Cardiac septum (tissue), 1 donor: ENCODE data around the gene MTMR3. TPM values are rescaled to one million over a fixed set of nuclear protein-coding genes. Genes with fewer than 3 reads are reported as not detected.

ENCODE experiments used
- DNase-seq: peaks from one replicate; pipeline ENCODE4 v3.0.0-alpha.2; 2020; ENCODE audit warnings: low spot score
- intact Hi-C: fragments of 100-400 bp; cut with DNase I; formaldehyde crosslinking; loops from one replicate; pipeline ENCODE4 v1.14.0; 2022
- total RNA-seq: library from RNA; stranded (reverse); fragmentation: NEBNext Ultra II Directional; extraction: Animal tissue kit (Norgen Biotek cat#: 25700); gene quantifications from one replicate; pipeline ENCODE4 v1.2.1, GENCODE V29; 2021
- donor health status: DM: no; HTN: no; CAD: no.

Gene MTMR3
- total RNA-seq, 1 donor from 2014 or later = 45.9 TPM

DNA sequence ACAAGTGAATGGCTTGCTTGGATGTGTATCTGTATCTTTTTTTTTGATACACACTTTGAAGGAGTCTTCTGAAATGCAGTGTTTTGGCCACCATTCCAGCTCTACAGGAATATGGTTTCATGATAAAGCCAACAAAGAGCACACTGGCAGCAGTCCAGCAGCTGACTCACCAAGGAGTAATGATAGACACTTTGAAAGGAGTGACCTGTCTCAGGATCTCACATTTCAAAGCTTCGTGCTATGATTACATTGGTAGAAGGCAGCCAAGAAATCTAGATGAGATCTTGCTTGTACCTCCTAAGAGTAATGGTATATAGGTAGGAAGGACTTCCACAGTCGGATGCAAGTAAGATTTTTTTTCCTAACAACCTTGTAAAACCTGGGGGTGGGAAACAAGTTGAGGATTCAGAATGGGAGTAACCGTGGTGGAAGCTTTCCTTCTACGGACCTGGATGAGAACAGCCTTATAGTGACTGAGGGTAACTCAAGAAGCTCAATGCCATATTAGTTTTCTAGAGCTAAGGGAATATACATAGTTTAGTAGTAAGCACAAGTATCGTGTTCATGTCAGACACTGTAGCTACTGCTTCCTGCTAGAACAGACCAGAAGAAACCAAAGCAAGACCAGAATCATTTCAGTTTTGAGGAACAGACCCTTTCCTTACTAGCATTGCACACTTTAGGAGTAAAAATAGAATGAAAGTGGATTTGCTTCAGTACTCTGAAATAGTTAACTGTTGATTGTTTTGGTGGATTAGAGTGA lies 25.0 kb downstream of the MTMR3 start:
- peak; percentile 88 for DNase-seq
- intact Hi-C loops = no loop called here

DNA sequence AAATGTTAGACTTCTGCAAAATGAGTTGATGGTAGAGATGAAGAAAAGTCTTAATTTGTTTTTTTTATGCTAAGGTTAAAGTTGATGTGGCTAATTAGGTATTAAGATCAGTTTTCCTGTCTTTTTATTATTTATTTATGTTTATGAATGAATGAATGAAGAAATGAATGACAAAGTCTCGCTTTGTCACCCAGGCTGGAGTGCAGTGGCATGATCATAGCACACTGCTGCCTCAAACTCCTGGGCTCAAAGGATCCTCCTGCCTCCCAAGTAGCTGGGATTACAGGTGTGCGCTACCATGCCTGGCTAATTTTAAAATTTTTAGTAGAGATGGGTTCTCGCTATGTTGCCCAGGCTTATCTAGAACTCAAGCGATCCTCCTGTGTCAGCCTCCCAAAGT lies 29.2 kb downstream of the MTMR3 start:
- DNase-seq = no peak
- intact Hi-C loops = no loop called here

DNA sequence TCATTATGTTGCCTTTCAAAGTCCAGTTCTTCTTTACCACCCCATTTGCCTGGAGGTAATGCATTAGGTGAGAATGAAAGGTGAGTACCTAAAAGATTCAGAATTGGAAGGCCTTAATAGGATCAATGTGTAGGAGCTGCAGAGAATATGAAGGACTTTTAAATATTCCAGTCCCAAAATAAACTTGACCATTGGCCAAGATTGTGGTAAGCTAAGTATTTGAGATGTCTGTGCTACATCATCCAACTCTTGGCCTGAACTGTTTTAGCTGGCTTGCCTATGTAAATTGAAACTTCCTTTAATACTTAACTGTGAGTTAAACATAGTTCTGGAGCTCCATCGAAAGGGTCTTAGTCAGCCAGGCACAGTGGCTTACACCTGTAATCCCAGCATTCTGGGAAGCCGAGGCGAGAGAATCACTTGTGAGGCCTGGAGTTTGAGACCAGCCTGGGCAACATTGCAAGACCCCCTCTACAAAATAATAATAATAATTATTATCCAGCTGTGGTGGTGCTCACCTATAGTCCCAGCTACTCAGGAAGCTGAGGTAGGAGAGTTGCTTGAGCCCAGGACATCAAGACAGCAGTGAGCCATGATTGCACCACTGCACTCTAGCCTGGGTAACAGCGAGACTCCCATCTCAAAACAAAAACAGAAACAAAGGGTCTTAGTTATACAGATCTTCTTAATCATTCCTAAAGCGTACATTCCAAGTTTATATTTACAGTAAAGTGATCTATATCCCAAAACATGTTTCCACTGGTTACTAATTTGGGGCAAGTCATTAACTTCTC lies 29.8 kb downstream of the MTMR3 start:
- no peak for DNase-seq
- intact Hi-C loops = no loop called here

DNA sequence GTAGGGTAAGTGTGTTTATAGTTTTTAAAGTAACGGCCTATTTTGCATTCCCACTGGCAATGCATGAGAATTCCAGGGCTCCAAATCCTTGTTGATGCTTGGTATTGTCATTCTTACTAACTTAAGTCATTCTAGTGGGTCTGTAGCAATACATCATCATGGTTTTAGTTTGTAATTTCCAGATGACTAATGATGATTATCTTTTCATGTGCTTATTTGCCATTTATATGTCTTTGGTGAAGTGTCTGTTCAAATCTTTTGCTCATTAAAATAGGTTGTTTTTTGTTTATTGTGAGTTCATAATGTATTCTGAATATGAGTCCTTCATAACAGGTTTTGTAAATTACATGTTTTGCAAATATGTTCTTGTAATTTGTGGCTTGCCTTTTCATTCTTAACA lies 31.2 kb downstream of the MTMR3 start:
- intact Hi-C loops = no loop called here
- DNase-seq = no peak

DNA sequence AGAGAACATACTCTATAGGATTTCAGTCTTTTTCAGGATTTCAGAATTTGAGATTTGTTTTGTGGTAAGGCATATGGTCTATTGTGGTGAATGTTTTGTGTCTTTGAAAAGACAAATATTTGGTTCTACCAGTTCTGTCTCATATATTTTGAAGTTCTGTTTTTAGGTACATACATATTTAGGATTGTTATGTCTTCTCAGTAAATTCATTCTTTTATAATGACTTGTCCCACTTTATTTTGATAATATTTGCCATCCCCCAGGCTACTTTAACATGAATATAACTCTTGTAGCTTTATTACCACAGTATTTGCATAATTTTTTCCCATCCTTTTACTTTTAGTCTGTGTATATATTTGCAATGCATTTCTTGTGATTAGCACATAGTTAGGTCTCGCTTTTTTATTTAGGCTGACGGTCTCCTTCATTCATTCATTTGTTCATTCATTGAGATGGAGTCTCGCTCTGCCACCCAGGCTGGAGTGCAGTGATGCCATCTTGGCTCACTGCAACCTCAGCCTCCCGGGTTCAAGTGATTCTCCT lies 32.1 kb downstream of the MTMR3 start:
- no peak for DNase-seq
- intact Hi-C loops = no loop called here

DNA sequence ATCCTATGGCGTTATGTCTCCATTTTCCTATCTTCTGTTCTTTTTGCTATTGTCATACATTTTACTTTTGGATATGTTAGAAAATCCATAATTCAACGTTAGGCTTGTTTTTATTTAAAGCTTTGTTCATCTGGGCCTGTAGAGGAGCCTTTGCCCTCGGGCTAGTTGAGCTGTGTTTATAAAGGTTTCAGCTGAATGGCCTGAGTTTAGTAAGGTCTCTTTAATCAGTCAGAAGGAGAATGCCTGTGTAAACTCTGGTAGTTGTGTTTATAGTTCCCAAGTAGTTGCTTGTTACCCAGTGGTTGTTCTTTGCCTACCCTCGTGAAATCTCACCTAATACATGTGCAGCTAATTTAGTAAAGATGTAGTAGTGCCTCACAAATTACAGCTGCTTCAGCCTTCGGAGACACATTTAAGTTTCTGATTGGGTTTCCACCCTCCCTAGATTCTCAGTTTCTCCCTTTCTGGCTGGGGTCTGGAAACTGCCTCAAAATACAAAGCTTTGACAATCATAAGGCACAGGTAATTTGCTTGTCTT lies 33.1 kb downstream of the MTMR3 start:
- DNase-seq = no peak
- intact Hi-C loops = no loop called here

DNA sequence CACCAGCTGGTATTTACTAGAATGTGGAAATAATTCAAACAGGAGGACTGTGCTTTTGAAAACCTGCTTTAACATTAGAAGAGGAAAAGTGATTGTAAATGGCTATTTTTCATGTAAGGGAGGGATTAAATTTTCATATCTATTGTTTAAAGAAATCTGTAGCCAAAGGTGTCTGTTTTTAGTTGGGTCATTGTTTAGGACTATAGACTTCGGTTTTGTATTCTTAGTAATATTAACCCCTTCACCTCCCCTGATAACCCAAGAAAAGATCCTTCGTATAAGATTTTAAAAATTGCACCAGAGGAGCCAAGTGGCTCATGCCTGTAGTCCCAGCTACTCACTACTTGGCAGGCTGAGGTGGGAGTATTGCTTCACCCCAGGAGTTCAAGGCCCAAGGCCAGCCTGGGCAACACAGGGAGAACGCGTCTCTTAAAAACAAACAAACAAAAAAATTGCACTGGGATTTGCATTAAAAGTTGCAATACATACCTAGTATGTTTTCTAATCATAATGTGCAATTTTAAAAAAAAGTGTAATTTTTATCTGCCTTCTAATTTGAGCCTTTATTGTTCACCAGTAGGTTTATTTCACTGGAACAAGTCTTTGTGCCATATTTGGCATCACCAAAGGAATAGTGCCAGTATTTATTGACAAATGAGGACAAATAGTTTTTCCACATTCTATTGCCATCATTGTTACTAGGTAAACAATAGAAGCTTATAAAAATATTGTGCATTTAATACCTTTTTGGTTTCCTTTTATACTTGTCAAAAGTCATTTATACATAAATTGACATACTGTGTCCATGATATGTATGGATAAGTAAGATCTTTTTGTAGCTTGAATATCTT lies 34.3 kb downstream of the MTMR3 start:
- intact Hi-C loops = no loop called here
- no peak for DNase-seq

DNA sequence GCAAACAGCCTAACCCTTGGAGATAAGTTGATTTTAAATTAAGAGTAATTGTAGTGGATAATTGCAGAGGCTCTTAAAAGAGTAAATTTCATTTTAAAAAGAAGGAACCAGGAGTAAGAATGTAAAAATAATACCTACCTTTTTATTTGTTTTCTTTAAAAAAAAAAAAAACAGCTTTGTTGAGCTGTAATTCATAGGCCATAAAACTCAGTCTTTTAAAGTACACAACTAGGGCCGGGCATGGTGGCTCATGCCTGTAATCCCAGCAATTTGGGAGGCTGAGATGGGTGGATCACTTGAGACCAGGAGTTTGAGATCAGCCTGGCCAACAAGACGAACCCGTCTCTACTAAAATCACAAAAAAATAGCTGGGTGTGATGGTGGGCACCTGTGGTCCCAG lies 42.4 kb downstream of the MTMR3 start:
- no peak for DNase-seq
- intact Hi-C loops = no loop called here

DNA sequence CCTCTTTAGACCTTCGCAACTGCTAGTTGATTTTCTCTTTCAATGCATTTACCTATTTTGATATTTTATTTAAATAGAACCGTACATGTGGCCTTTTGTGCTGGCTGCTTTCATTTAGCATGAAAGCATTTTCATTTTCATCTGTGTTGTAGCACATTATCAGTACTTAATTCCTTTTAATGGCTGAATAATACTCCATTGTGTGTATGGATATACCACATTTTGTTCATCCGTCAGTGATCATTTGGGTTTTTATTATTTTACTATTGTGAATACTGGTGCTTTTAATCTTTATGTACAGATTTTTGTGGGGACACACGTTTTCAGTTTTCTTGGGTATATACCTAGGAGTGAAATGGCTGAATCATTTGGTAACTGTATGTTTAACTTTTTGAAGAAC lies 43.1 kb downstream of the MTMR3 start:
- intact Hi-C loops = no loop called here
- no peak for DNase-seq

DNA sequence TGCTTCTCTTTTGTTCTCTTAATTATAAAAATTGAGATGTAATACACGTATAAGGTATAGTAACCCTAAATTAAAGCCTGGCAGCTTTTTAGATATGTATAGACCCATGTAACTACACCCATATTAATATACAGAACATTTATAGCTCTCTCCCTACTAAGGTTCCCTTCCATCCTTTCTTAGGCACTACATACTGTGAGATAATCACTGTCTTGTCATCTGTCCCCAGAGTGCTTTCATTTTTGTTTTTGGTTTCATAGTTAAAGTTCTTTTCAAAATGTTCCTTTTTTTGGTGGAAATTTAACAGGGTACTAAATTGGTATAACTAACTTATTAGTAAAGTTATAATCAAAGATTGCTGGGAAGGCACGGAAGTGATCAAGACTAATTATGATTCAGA lies 49.2 kb downstream of the MTMR3 start:
- intact Hi-C loops = no loop called here
- DNase-seq = no peak

DNA sequence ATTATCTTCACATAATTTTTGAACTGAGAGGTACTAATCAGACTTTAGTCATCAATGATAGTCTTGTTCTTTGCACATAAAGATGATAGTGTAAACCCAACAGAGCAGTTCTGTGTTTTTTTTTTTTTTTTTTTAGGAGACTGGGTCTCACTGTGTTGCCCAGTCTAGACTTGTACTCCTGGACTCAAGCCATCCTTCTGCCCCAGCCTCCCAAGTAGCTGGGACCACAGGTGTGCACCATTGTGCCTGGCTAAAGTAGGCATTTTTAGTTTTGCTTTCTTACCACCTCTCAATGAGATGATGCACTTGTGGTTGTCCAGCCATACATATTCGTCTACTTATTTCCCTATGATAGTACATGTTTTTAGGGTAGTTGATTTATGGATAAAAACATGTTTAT lies 50.6 kb downstream of the MTMR3 start:
- DNase-seq = no peak
- intact Hi-C loops = no loop called here

DNA sequence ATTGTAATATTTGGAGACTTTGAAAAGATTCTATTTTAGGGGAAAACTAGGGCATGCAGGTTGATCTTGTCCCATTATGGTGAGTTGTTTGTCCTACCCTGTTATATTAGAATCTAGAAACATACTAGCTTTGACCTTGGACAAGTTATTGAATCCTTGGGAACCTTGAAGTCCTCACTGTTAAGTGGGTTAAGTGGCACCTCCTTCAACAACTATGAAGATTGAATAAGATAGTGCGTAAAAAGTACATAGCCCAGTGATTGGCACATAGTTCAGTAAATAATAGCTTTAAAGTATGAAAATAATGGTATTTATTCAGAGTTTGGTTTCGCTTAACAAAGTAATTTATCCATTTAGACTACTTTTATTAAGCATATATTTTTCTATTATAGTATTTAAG lies 51.6 kb downstream of the MTMR3 start:
- DNase-seq = no peak
- intact Hi-C loops = no loop called here

DNA sequence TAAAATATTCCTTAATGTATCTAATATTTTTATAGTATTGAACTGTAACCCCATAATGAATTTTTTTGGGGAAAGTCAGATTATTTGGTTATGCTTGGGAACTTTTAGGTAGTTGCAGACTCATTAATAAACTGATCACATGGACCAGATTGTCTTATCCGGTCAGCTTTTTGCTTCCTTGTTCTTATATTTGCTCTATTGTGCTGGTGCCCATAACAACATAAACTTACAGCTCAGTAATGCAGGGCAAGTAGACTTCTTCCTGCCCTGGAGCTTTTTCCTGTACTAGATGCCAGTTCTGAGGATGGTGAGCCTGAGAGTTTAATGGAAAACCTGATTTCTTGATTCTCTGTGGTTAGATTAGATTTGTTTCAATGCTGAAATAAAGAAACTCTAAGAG lies 53.2 kb downstream of the MTMR3 start:
- DNase-seq = no peak
- intact Hi-C loops = no loop called here

DNA sequence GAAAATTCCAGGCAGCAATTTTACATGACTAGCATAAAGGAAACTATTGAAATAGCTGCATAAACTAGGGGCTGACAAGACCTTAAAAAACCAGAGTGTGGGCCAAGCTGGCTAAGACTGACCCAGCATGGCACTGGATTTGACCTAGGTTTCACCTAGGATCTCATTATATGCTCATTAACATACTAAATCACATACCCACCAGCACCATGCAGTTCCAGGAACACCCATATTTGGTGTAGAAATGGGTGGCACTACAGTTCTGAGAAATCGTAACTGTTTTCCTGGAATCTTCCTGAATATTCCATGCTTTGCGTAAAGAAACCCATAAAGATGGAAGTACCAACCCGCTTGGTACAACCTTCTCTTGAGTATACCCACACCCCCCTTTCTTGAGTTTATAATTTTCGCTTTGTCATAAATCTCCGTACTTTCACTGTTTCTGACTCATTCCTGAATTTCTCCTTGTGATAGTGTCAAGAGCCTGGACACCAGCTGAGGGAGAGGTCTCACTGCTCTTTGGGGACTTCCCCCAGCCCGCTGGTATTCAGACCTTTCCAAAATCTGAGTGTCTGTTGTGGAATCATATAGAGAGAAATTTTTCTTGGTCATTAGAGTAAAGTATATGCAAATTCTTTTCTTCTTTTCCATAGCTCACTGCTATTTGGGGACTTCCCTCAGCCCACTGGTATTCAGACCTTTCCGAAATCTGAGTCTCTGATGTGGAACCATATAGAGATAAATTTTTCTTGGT lies 55.1 kb downstream of the MTMR3 start:
- intact Hi-C loops = no loop called here

DNA sequence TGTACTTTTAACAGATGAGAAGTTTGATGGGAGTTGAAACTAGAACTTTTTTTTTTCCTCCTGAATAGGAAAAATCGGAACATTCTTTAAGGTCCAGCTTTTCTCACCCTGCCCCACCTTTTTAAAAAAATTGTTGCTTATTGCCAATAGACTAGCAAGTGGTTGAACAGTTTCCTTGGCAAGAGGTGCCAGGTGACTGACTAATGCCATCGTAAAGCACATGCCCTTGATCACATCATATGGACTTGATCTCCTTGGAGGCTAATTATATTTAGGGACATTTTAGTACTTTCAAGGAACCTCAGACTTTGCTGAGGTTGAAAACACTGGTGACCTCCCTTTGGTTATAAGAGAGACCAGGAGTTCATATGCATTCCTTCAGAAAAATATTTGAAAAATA lies 57.6 kb downstream of the MTMR3 start:
- DNase-seq = no peak
- intact Hi-C loops = no loop called here

More for the DNA sequence above, 55.1 kb downstream of the MTMR3 start:
- DNase-seq = no peak

DNA sequence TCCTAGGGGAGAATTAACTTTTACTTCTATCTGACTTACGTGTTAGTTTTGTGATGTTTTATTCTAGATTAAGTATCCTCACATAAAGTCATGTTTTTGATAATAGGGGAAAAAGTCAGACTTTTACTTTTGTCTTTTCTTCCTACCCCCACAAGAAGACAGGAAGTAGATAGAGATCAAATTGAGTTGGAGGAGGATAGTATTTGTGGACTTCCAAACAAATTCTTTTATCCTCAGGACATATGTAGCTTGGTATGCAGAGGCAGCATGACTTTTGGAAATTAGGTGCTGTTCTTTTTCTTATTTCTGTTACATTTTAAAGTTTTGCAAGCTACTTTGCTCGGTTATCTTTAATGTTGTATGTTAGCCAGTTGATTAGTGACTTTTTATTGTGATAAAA lies 61.4 kb downstream of the MTMR3 start:
- intact Hi-C loops = no loop called here
- no peak for DNase-seq

DNA sequence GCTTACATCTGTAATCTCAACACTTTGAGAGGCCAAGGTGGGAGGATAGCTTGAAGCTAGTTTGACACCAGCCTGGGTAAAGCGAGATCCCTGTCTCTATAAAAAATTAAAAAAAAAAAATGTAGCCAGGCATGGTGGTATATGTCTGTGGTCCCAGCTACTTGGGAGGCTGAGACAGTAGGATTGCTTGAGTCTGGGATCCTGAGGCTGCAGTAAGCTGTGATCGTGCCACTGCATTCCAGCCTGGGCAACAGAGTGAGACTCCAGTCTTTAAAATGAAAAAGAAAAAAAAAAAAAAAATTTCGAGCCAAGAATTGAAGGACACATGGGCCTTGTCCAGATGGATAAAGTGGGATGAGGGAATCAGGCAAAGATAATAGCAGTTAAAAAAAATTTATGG lies 62.5 kb downstream of the MTMR3 start:
- DNase-seq = no peak
- intact Hi-C loops = no loop called here

DNA sequence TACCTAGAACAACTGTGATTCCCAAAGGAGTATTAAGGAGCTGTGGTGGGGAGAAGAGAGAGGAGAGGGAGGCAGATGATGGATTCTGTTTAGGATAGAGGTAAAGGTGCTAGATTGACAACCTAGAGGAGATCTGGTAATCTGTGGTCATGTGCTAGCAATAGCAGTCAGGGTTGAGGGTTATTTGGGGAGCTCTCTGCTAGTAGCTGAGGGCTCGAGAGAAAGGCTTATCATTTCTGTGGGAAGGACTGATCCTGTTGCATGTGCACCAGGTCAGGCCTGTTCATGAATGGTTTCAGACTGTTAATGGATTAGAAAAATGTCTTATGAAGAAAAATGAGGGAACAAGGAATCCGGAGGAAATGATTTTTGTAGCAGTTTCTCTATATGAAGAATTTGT lies 63.2 kb downstream of the MTMR3 start:
- no peak for DNase-seq
- intact Hi-C loops = no loop called here
